Measurements from ENCODE around the gene KCNIP1.

Gene KCNIP1

DNA sequence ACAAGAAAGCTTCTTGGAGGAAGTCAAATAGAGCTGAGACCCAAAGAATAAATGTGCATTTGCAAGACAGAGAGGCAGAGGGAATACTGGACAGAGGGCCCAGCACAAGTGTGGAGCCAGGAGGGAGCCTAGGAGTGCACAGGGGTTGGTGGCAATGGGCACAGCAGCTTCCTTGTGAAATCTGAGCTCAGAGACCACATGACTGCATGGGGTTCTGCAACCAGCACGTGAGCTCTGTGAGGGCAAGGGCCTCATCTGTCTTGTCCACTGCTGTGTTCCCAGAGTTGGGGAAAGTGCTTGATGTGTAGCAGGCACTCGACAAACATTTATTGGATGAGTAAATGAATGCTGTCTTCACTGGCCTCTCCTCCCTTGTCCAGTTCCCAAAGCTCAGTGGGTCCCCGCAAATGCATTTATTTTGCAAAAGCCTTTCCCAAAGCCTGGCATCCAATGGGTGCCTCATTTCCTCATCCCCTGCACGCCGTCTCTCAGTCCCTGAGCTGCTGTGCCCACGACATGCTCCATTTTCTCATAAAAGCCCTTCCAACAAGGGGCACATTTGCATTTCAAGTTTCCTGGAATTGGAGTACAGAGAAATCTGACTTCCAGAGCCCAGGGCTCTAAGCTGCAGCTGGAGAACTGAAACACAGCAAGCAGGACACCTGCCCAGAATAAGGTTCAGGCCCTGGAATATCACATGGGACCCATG lies 58.5 kb downstream of the KCNIP1 start:
- Histone ChIP-seq H3K27me3 (ENCODE audit: control insufficient read depth in 1 of 2, insufficient read depth in 2 of 2, low read length in 2 of 2) (peaks cover 0 to 8% of the 10 kb centered on the region in 2 donors), H3K27ac (ENCODE audit: low read length) (no peak overlapping the region), H3K36me3 (ENCODE audit: control insufficient read depth in 2 of 2, insufficient read depth in 2 of 2, low read length in 2 of 2) (no peaks in the 10 kb centered on the region), H3K4me3 (ENCODE audit: low read length in 2 of 2) (no peak overlapping the region), H3K4me1 (ENCODE audit: control insufficient read depth, insufficient read depth, low read length) (no peaks in the 10 kb centered on the region), H3K9ac (ENCODE audit: low read length in 2 of 2) (no peak overlapping the region), H3K9me3 (ENCODE audit: control insufficient read depth in 2 of 2, low read length in 2 of 2) (no peaks in the 10 kb centered on the region)

DNA sequence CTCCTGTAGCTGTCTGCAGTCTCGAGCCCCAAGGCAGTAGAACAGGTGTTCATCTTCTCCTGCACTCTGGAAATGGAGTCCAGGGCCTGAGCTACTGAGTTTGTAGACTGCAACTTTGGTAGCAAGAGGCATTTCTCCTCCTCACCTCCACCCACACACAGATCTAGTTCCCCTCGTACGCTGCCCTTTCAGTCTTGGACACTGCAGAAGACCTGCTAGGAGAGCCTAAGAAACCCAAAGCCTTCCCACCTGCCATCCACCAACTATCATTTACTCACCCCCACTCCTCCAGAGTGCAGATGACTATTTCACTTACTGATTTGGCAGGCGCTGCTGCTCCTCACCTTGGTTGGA lies 59.0 kb downstream of the KCNIP1 start:
- H3K9me3 ChIP-seq (ENCODE audit: control insufficient read depth in 2 of 2, low read length in 2 of 2) = no peaks in the 10 kb centered on the region
- H3K36me3 ChIP-seq (ENCODE audit: control insufficient read depth in 2 of 2, insufficient read depth in 2 of 2, low read length in 2 of 2) = no peaks in the 10 kb centered on the region
- peaks cover 0 to 11% of the 10 kb centered on the region in 2 donors for H3K27me3 ChIP-seq (ENCODE audit: control insufficient read depth in 1 of 2, insufficient read depth in 2 of 2, low read length in 2 of 2)
- no peak overlapping the region for H3K27ac ChIP-seq (ENCODE audit: low read length)
- no peak overlapping the region for H3K9ac ChIP-seq (ENCODE audit: low read length in 2 of 2)
- H3K4me1 ChIP-seq (ENCODE audit: control insufficient read depth, insufficient read depth, low read length) = no peaks in the 10 kb centered on the region
- no peak overlapping the region for H3K4me3 ChIP-seq (ENCODE audit: low read length in 2 of 2)

DNA sequence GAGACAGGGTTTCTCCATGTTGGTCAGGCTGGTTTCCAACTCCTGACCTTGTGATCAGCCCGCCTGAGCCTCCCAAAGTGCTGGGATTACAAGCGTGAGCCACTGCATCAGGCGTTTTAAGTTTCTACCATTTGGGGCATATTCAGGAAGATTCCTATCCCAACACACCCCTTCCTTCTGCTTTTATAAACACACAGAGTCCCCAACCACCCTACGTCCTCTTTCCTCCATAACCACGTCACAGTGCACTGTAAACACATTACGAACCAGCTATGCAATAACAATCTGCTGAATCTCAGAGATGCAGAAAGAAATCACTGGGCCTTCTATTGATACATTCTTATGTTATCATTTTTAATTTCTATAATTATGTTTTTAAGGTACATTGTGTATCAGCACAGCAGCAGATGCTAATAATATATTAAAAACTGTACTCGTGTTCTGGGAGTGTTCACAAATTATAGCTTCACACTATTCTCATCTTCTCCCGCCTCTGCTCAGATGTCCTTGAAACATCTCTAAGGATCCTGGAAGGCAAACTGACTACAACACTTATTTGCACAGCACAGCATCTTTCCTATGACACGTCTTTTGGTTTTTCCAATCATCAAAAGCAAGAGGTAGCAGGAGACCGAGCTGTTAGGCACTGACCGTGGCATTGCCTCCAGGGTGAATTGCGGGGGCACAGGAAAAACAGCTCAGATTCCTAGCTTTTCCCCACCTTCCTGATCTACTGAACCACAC lies 60.2 kb downstream of the KCNIP1 start:
- Histone ChIP-seq H3K9me3 (ENCODE audit: control insufficient read depth in 2 of 2, low read length in 2 of 2) (no peaks in the 10 kb centered on the region), H3K9ac (ENCODE audit: low read length in 2 of 2) (no peak overlapping the region), H3K27ac (ENCODE audit: low read length) (no peak overlapping the region), H3K4me1 (ENCODE audit: control insufficient read depth, insufficient read depth, low read length) (no peaks in the 10 kb centered on the region), H3K36me3 (ENCODE audit: control insufficient read depth in 2 of 2, insufficient read depth in 2 of 2, low read length in 2 of 2) (no peaks in the 10 kb centered on the region), H3K4me3 (ENCODE audit: low read length in 2 of 2) (no peak overlapping the region), H3K27me3 (ENCODE audit: control insufficient read depth in 1 of 2, insufficient read depth in 2 of 2, low read length in 2 of 2) (peaks cover 3 to 11% of the 10 kb centered on the region in 2 donors)

DNA sequence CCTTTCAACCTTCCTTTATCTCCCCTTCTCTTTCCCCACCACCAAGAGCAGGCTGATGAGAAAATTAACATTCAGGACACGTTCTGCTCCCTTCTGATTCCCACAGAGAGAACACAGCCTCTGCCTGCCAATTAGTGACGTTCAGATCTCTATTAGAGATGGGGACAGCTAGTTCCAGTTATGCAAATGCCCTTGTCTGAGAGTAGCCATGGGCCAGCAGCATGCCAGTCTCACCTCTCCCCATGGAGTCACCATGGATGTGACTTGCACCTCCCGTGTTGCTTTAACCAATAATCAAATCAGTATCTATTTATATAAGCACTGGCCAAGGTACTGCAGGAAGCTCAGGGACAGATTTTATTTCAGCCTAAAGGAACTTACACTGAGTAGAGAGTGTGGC lies 61.3 kb downstream of the KCNIP1 start:
- Histone ChIP-seq H3K36me3 (ENCODE audit: control insufficient read depth in 2 of 2, insufficient read depth in 2 of 2, low read length in 2 of 2) (no peaks in the 10 kb centered on the region), H3K4me3 (ENCODE audit: low read length in 2 of 2) (no peak overlapping the region), H3K27ac (ENCODE audit: low read length) (no peak overlapping the region), H3K9ac (ENCODE audit: low read length in 2 of 2) (no peak overlapping the region), H3K4me1 (ENCODE audit: control insufficient read depth, insufficient read depth, low read length) (no peaks in the 10 kb centered on the region), H3K27me3 (ENCODE audit: control insufficient read depth in 1 of 2, insufficient read depth in 2 of 2, low read length in 2 of 2) (peaks cover 8 to 9% of the 10 kb centered on the region in 2 donors), H3K9me3 (ENCODE audit: control insufficient read depth in 2 of 2, low read length in 2 of 2) (no peaks in the 10 kb centered on the region)

DNA sequence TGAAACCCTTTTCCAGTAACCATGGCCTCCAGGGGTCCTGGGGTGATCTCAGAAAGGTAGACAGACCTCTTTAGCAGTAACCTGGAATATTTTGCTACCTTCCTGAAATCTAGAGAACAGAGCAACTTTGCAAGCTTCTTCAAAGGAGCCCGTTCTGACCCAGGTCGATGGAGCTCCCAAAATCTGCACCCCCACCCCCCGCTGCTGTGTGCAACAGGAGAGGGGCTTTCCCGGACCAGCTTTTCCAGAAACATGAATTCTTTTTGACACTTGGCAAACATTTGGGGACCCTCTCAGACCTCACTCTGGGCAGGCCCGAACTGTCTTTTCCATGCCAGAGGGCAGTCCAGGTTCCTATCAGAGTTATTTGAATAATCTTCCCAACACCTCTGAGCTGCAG lies 65.3 kb downstream of the KCNIP1 start:
- H3K4me1 ChIP-seq (ENCODE audit: control insufficient read depth, insufficient read depth, low read length) = no peaks in the 10 kb centered on the region
- peaks cover 9% of the 10 kb centered on the region in 2 donors for H3K27me3 ChIP-seq (ENCODE audit: control insufficient read depth in 1 of 2, insufficient read depth in 2 of 2, low read length in 2 of 2)
- no peak overlapping the region for H3K9ac ChIP-seq (ENCODE audit: low read length in 2 of 2)
- H3K4me3 ChIP-seq (ENCODE audit: low read length in 2 of 2) = no peak overlapping the region
- no peak overlapping the region for H3K27ac ChIP-seq (ENCODE audit: low read length)
- H3K9me3 ChIP-seq (ENCODE audit: control insufficient read depth in 2 of 2, low read length in 2 of 2) = no peaks in the 10 kb centered on the region
- no peaks in the 10 kb centered on the region for H3K36me3 ChIP-seq (ENCODE audit: control insufficient read depth in 2 of 2, insufficient read depth in 2 of 2, low read length in 2 of 2)

DNA sequence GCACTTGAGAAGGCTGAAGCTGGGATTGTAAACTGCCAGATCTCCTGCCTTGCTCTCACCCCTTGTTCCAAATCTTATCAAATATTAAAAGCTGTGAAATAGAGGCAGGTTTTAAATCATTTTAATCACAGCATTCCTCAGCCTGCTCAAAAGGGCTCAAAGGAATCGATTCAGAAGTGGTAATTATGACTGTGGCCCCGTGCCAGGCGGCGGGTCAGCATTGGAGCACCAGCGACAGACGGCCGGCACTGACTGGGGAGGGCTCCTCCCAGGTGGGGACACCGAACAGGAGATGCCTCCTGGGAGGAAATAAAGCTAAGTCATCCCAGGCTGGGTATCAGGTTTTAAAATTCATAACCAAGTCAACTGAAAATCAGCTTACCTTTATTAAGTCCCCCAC lies 66.7 kb downstream of the KCNIP1 start:
- no peak overlapping the region for H3K9ac ChIP-seq (ENCODE audit: low read length in 2 of 2)
- H3K4me1 ChIP-seq (ENCODE audit: control insufficient read depth, insufficient read depth, low read length) = no peaks in the 10 kb centered on the region
- H3K27me3 ChIP-seq (ENCODE audit: control insufficient read depth in 1 of 2, insufficient read depth in 2 of 2, low read length in 2 of 2) = peaks cover 9 to 12% of the 10 kb centered on the region in 2 donors
- no peak overlapping the region for H3K4me3 ChIP-seq (ENCODE audit: low read length in 2 of 2)
- H3K9me3 ChIP-seq (ENCODE audit: control insufficient read depth in 2 of 2, low read length in 2 of 2) = peaks cover 0 to 2% of the 10 kb centered on the region in 2 donors
- no peak overlapping the region for H3K27ac ChIP-seq (ENCODE audit: low read length)
- H3K36me3 ChIP-seq (ENCODE audit: control insufficient read depth in 2 of 2, insufficient read depth in 2 of 2, low read length in 2 of 2) = no peaks in the 10 kb centered on the region

DNA sequence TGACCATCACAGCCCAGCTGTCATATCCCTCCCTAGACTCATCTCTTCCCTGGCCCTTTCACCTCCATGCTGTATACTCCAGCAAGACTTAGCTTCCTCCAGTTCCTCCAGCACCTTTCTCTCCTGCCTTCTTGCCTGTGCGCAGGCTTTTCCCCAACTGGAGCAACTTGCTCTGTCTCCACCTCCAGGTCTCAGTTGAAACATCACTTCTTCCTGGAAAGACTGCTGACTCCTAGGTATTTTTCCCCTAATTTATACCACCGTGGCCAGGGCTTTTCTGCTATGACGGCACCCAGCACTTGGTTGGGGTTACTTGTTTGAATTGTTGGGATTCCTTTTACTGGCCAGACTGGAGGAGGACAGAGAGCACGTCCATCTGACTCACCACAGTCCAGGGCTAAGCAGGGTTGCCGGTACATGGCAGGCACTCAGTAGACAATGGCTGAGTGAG lies 67.5 kb downstream of the KCNIP1 start:
- Histone ChIP-seq H3K4me3 (ENCODE audit: low read length in 2 of 2) (no peak overlapping the region), H3K27ac (ENCODE audit: low read length) (no peak overlapping the region), H3K27me3 (ENCODE audit: control insufficient read depth in 1 of 2, insufficient read depth in 2 of 2, low read length in 2 of 2) (peaks cover 9 to 12% of the 10 kb centered on the region in 2 donors), H3K4me1 (ENCODE audit: control insufficient read depth, insufficient read depth, low read length) (no peaks in the 10 kb centered on the region), H3K36me3 (ENCODE audit: control insufficient read depth in 2 of 2, insufficient read depth in 2 of 2, low read length in 2 of 2) (no peaks in the 10 kb centered on the region), H3K9ac (ENCODE audit: low read length in 2 of 2) (no peak overlapping the region), H3K9me3 (ENCODE audit: control insufficient read depth in 2 of 2, low read length in 2 of 2) (peaks cover 3 to 7% of the 10 kb centered on the region in 2 donors)

DNA sequence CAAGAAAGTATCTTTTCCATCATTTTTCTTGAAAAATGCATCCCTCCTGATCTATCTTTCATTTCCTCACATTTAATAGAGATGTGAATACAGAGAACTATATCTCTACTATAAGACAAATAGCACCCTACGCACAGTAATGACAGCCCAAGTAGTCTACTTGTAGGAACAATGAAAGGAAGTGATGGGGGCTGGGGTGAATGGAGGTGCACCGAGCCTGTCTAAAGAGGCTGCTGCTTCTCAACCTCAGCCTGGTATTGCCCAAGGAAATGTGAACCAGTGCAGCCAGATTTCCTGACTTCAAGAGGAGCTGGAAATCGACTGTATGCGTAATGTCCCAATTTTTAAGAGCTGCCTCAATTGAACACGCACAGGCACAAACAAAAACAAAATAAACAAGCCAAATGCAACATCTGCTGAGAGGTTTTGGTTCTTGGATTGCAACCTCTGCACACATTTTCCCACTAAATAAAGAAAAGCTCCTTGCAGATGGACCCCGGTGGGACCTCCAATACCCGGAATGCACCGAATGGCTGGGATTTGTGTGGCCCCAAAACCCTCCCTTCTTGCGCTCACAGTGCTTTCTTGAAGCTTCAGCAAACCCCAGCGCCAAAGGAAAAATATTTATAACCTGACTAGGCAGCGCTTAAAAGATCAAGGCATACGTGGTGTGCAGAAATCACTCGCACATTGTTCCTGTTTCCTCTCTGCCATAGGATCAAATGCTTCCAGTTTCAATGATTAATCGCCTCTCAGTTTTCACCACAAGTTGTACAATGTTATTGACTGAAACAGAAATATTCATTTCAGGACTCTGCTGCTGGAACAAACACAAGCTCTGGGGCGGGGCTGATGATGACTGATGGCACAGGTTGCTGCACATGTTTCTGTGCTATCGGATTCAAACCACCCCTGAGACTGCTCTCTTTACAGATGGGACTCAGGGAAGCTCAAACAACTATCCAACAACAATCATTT lies 68.3 kb downstream of the KCNIP1 start:
- no peaks in the 10 kb centered on the region for H3K36me3 ChIP-seq (ENCODE audit: control insufficient read depth in 2 of 2, insufficient read depth in 2 of 2, low read length in 2 of 2)
- peaks cover 3 to 7% of the 10 kb centered on the region in 2 donors for H3K9me3 ChIP-seq (ENCODE audit: control insufficient read depth in 2 of 2, low read length in 2 of 2)
- no peak overlapping the region for H3K27ac ChIP-seq (ENCODE audit: low read length)
- H3K4me1 ChIP-seq (ENCODE audit: control insufficient read depth, insufficient read depth, low read length) = no peaks in the 10 kb centered on the region
- H3K9ac ChIP-seq (ENCODE audit: low read length in 2 of 2) = no peak overlapping the region
- H3K27me3 ChIP-seq (ENCODE audit: control insufficient read depth in 1 of 2, insufficient read depth in 2 of 2, low read length in 2 of 2) = peaks cover 9 to 12% of the 10 kb centered on the region in 2 donors
- no peak overlapping the region for H3K4me3 ChIP-seq (ENCODE audit: low read length in 2 of 2)

DNA sequence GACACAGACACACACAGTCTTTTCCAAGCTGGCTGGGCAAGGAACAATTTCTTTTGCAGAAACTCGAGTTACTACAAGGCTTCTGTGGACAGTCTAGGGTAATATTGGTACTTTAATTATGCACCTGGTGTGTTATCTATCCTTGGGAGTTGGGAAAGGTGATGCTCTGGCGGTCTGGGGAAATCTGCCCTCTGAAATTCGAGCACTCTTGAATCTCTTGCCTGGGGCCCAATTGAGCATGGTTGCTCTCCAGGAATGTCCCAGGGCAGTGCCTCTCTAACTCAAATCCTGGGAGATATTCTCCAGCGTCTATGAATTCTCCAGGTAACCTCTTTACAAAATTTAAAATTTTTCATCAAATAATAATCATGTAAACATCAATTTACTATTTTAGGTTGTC lies 69.3 kb downstream of the KCNIP1 start:
- Histone ChIP-seq H3K4me1 (ENCODE audit: control insufficient read depth, insufficient read depth, low read length) (no peaks in the 10 kb centered on the region), H3K36me3 (ENCODE audit: control insufficient read depth in 2 of 2, insufficient read depth in 2 of 2, low read length in 2 of 2) (no peaks in the 10 kb centered on the region), H3K4me3 (ENCODE audit: low read length in 2 of 2) (no peak overlapping the region), H3K27ac (ENCODE audit: low read length) (no peak overlapping the region), H3K9me3 (ENCODE audit: control insufficient read depth in 2 of 2, low read length in 2 of 2) (peaks cover 3 to 7% of the 10 kb centered on the region in 2 donors), H3K27me3 (ENCODE audit: control insufficient read depth in 1 of 2, insufficient read depth in 2 of 2, low read length in 2 of 2) (peaks cover 8 to 9% of the 10 kb centered on the region in 2 donors), H3K9ac (ENCODE audit: low read length in 2 of 2) (no peak overlapping the region)

DNA sequence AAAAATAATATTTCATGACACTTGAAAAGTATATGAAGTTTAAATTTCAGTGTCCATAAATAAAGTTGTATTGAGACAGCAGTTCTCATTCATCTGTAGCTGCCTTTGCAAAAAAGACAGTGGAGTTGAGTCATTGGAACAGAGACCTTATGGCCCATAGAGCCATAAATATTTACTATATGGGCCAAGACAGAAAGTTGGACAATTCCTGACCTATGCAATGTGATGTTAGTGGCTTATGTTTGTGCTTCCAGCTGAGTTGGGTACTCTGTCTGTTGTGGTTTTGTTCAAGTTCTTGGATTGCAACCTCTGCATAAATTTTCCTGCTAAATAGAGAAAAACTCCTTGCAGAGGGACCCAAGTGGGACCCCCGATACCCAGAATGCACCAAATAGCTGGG lies 69.8 kb downstream of the KCNIP1 start:
- H3K4me1 ChIP-seq (ENCODE audit: control insufficient read depth, insufficient read depth, low read length) = no peaks in the 10 kb centered on the region
- H3K4me3 ChIP-seq (ENCODE audit: low read length in 2 of 2) = no peak overlapping the region
- no peak overlapping the region for H3K9ac ChIP-seq (ENCODE audit: low read length in 2 of 2)
- no peaks in the 10 kb centered on the region for H3K36me3 ChIP-seq (ENCODE audit: control insufficient read depth in 2 of 2, insufficient read depth in 2 of 2, low read length in 2 of 2)
- H3K9me3 ChIP-seq (ENCODE audit: control insufficient read depth in 2 of 2, low read length in 2 of 2) = peaks cover 3 to 7% of the 10 kb centered on the region in 2 donors
- no peak overlapping the region for H3K27ac ChIP-seq (ENCODE audit: low read length)
- peaks cover 8 to 9% of the 10 kb centered on the region in 2 donors for H3K27me3 ChIP-seq (ENCODE audit: control insufficient read depth in 1 of 2, insufficient read depth in 2 of 2, low read length in 2 of 2)

Data from stomach smooth muscle (tissue), 2 donors.